ENCODE data around the gene UBE2L5. TPM values are rescaled to one million over a fixed set of nuclear protein-coding genes. Genes with fewer than 3 reads are reported as not detected.

Gene UBE2L5
- total and polyA plus RNA-seq, 2 of the 13 experiments (the other 11 are each of a cell fraction or from before 2014, with no cell fraction given): 0.13 TPM; not detected in 1

GRCh38 chr13:30438286-30438685, 16.0 kb downstream of the UBE2L5 start:
- TF ChIP-seq IKZF4 (CRISPR knock-in tag; IDR thresholded peaks at IDR 0.05; ENCODE audit: borderline replicate concordance, low read depth, not compliant biosample characterization) (no peak), KDM6A (CRISPR knock-in tag; IDR thresholded peaks at IDR 0.05; ENCODE audit: low read depth) (no peak)
- Histone ChIP-seq H3K9ac (ENCODE audit: insufficient read depth, low read depth, low read length) (no peak overlapping the region), H3K27ac (ENCODE audit: extremely low read length, insufficient read depth, low read length) (no peak overlapping the region), H3K4me3 (replicated peaks in 1 of 3; ENCODE audit: insufficient read depth in 1 of 3, low read depth in 2 of 3, low read length in 3 of 3) (no peak overlapping the region), H3K4me2 (ENCODE audit: low read depth, low read length) (no peak overlapping the region), H4K20me1 (ENCODE audit: insufficient read depth, low read length) (no peaks in the 10 kb centered on the region), H3K4me1 (ENCODE audit: insufficient read depth, low read length) (no peaks in the 10 kb centered on the region), H3K36me3 (replicated peaks in 1 of 2; ENCODE audit: control insufficient read depth in 1 of 2, insufficient read depth in 2 of 2, low read length in 2 of 2) (no peaks in the 10 kb centered on the region), H3K9me3 (ENCODE audit: low read length) (no peaks in the 10 kb centered on the region), H2AFZ (ENCODE audit: low read length) (no peak overlapping the region), H3K27me3 (ENCODE audit: control insufficient read depth in 1 of 2, insufficient read depth in 2 of 2, low read length in 2 of 2) (peaks cover 0 to 1% of the 10 kb centered on the region in 2 experiments; a peak in 1 of 5 replicates), H3K79me2 (ENCODE audit: insufficient read depth, low read length) (no peaks in the 10 kb centered on the region)
- POLR2A ChIA-PET: no interaction called here
- no peak for FAIRE-seq
- intact Hi-C loops (cut with micrococcal nuclease; ENCODE audit: unreplicated experiment): no loop called here
- ATAC-seq: no peak
- in situ Hi-C loops (cut with HindIII; ENCODE audit: extremely low pct_ligation_motif_present, low pct_unique_long_range_greater_than_20kb): no loop called here
- CTCF ChIA-PET (ENCODE audit: low intra/inter-chr PET ratio, low total read pairs): no interaction called here
- no TSS peak for BruUV-seq (replicated peaks)
- 64% methylated on average over 3 of the region's 3 CpGs for WGBS (ENCODE audit: low lambda C conversion rate)
- DNase-seq (ENCODE audit: low spot score): no peak

GRCh38 chr13:30440910-30441703, 18.8 kb downstream of the UBE2L5 start:
- no TSS peak for BruUV-seq (replicated peaks)
- FAIRE-seq (no peak), DNase-seq (ENCODE audit: low spot score) (no peak), ATAC-seq (no peak)
- no peak for TF ChIP-seq ZNF350 (CRISPR knock-in tag; IDR thresholded peaks at IDR 0.05; ENCODE audit: borderline replicate concordance, low read depth)
- TF ChIP-seq ZNF451 (CRISPR knock-in tag; IDR thresholded peaks at IDR 0.05): no peak
- no peak for TF ChIP-seq PRPF4 (IDR thresholded peaks at IDR 0.05; ENCODE audit: low read depth, low read length, poor library complexity, severe bottlenecking)
- no peak for TF ChIP-seq NFIB (CRISPR knock-in tag; IDR thresholded peaks at IDR 0.05; ENCODE audit: borderline replicate concordance)
- TF ChIP-seq NFATC3 (CRISPR knock-in tag; IDR thresholded peaks at IDR 0.05): no peak
- TF ChIP-seq ZMYM4 (CRISPR knock-in tag; IDR thresholded peaks at IDR 0.05): no peak
- no peak for TF ChIP-seq ZNF251 (CRISPR knock-in tag; IDR thresholded peaks at IDR 0.05)
- no peak for TF ChIP-seq FOXC1 (CRISPR knock-in tag; IDR thresholded peaks at IDR 0.05; ENCODE audit: borderline replicate concordance)
- TF ChIP-seq NFE2L2 (IDR thresholded peaks at IDR 0.05; ENCODE audit: low read length): no peak
- H3K4me1 ChIP-seq (ENCODE audit: insufficient read depth, low read length): peaks cover 11% of the 10 kb centered on the region
- no peaks in the 10 kb centered on the region for H3K36me3 ChIP-seq (replicated peaks in 1 of 2; ENCODE audit: control insufficient read depth in 1 of 2, insufficient read depth in 2 of 2, low read length in 2 of 2)
- no peaks in the 10 kb centered on the region for H4K20me1 ChIP-seq (ENCODE audit: insufficient read depth, low read length)
- no peak overlapping the region for H2AFZ ChIP-seq (ENCODE audit: low read length)
- in situ Hi-C loops (cut with HindIII; ENCODE audit: extremely low pct_ligation_motif_present, low pct_unique_long_range_greater_than_20kb) (no loop called here), intact Hi-C loops (cut with micrococcal nuclease; ENCODE audit: unreplicated experiment) (no loop called here)
- no peak overlapping the region for H3K9ac ChIP-seq (ENCODE audit: insufficient read depth, low read depth, low read length)
- no peaks in the 10 kb centered on the region for H3K9me3 ChIP-seq (ENCODE audit: low read length)
- POLR2A ChIA-PET: no interaction called here
- no peak overlapping the region for H3K4me2 ChIP-seq (ENCODE audit: low read depth, low read length)
- H3K27ac ChIP-seq (ENCODE audit: extremely low read length, insufficient read depth, low read length): no peak overlapping the region
- H3K4me3 ChIP-seq (replicated peaks in 1 of 3; ENCODE audit: insufficient read depth in 1 of 3, low read depth in 2 of 3, low read length in 3 of 3): no peak overlapping the region
- H3K27me3 ChIP-seq (ENCODE audit: control insufficient read depth in 1 of 2, insufficient read depth in 2 of 2, low read length in 2 of 2): peaks cover 1 to 12% of the 10 kb centered on the region in 2 experiments; a peak in 4 of 5 replicates
- H3K79me2 ChIP-seq (ENCODE audit: insufficient read depth, low read length): no peaks in the 10 kb centered on the region
- CTCF ChIA-PET (ENCODE audit: low intra/inter-chr PET ratio, low total read pairs): no interaction called here
- 54% methylated on average over 8 of the region's 8 CpGs for WGBS (ENCODE audit: low lambda C conversion rate)

Data from HepG2 (cell line).